SIG-M5 treated with dmso at 0.1 percent for 504 hours (cell line): ENCODE results near the gene CD52.

Experiments used
- DNase-seq: peaks from one replicate; lab custom pipeline; 2025; ENCODE audit not compliant: unreplicated experiment; lab: John Stamatoyannopoulos, UW

Gene CD52, protein sequence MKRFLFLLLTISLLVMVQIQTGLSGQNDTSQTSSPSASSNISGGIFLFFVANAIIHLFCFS

DNA sequence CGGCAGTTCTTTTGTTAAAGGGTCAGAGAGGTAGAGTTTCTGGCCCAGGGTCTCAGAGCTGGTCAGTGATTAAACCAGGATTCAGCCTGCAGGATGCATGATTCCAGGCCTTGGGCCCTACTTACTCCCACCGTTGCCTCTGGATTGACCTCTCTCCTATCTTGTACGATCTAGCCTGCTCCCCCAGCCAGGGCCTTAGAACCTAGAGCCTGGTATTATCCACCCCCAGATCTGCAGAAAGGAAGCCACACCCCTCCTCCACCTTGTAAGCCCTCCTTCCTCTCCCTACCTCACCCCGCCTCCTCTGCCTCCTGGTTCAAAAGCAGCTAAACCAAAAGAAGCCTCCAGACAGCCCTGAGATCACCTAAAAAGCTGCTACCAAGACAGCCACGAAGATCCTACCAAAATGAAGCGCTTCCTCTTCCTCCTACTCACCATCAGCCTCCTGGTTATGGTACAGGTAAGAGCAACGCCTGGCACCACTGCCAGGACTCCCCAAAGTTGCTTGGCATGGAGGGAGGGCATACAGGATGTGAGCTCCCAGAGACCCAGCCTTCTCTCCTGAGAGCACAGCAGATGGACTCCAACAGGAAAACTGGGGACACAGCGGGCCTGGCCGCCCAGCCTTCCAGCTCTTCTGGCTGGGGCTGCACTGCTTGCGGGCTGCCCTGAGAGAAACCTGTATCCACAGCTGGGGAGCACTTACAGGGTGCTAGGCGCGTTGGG is at the start of gene CD52:
TSS of gene CD52 (plus strand) at position 347 of the 726 bp plus-strand sequence. CDS start at position 407, 60 bp downstream.
- no peak for DNase-seq

DNA sequence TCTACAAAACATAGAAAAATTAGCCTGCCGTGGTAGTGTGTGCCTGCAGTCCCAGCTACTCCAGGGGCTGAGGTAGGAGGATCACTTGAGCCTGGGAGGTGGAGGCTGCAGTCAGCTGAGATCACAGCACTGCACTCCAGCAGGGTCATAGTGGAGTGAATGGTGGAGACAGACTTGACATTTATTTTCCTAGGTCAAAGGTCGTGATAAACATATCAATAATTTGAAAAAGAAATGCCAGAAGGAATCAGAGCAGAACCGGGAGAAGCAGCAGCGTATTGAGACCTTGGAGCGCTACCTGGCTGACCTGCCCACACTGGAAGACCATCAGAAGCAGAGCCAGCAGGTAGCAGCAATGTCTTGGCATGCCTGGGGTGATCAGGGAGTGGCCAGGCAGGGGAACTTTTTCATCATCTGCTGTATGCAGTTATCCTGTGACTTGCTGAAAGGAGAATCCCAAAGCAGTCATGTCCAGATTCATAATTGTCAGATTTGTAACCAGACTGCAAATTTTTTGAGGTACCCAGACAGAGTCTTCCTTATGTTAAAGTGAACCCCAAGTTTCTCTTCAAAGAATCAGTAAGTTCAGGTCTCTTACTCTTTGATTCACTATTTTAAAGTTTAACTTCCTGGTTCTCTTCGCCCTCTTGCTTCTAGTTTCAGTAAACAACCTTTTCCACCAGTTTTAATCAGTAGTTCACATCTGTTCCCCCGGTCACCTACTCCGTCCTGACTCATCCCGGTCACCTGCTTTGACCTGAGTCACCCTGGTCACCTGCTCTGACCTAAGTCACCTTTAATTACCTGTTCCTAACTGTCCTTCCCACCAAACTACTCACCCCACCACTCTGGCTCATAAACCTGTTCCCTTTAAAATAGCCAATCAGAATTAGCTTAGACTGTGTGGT is 49.2 kb upstream of the CD52 start:
- DNase-seq = no peak

DNA sequence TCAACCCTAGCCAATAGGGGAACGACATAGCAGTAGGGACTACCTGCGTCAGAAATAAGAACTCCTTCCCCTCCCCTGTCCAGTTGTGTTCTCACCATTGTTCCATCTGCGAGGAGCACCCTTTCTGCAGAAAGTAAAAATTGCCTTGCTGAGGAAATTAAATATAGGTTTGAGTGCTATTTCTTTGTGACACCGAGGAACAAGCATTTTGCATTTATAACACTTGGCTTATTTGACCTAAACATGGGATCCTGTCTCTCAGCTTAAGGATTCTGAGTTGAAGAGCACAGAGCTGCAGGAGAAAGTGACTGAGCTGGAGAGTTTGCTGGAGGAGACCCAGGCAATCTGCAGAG is 48.6 kb upstream of the CD52 start:
- no peak for DNase-seq

DNA sequence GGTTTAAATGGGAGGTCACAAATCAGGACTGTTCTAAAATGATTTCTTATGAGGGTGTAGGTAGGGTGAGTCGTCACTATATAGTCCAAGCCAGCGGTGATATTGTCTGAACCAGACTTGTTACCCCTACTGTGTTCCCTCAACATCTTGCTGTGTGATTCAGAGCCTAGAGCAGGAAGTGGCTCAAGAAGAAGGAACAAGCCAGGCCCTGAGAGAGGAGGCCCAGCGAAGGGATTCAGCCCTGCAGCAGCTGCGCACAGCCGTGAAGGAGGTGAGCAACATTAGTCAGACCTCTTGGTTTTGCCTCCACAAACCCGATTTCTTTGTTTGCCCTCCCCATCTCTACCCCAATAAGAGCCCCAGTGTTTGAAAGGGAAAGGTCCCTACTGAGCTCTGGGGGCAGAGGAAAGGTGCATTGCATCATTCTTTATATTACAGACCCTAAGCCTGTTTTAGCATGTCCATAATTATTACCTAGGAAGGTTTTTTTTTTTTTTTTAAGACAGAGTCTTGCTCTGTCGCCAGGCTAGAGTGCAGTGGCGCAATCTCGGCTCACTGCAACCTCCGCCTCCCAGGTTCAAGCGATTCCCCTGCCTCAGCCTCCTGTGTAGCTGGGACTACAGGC is 42.8 kb upstream of the CD52 start:
- DNase-seq = peak; percentile 91

DNA sequence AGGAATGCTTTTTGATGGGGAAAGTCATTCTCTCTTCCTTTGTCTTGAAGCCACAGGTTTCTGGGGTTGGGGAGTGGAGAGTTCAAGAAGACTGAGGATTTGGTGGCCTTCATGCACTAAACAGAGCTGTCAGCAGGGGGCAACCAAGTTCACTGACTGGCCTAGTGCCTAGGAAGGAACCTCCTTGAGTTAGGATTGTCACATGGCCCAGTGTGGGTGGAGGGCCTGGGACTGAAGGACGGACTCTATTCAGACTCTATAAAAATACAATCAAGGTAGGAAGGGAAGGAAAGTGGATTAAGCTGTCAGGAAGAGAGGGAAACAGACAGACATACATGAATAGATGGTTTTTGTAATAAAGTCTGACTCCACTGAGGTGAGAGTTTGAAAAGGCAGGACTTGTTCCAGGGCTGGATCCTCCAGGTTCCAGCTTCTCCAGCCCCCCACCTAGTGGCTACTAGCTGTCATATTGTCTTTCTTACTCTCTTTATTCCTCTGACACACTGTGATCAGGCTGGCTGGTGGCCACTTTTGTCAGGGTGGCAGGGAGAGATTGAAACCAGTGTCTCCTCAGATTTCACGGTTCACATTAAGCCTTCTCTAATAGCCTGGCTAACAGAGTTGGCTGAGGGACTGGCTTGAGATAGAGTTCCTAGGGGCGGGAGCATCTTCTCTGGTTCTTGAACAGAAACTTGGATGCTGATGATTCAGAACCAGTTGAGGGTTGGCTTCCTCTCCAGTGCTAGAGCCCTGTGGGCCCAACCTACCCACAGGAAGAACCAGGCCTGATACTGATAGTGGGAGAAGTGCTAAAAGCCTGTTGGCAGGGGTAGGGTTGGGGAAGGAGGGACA is 42.0 kb upstream of the CD52 start:
- peak; percentile 83 for DNase-seq

DNA sequence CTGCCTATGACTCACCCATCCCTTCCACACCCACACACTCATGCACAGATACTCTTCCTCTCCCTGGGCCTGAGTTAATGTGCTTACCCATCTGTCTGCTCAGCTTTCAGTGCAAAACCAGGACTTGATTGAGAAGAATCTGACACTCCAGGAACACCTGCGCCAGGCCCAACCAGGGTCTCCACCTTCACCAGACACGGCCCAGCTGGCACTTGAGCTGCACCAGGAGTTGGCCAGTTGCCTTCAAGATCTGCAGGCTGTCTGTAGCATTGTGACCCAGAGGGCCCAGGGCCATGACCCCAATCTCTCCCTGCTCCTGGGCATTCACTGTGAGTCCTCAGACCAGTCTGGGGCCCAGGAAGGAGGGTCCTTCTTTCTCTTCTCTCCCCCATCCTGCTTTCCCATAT is 41.3 kb upstream of the CD52 start:
- no peak for DNase-seq

DNA sequence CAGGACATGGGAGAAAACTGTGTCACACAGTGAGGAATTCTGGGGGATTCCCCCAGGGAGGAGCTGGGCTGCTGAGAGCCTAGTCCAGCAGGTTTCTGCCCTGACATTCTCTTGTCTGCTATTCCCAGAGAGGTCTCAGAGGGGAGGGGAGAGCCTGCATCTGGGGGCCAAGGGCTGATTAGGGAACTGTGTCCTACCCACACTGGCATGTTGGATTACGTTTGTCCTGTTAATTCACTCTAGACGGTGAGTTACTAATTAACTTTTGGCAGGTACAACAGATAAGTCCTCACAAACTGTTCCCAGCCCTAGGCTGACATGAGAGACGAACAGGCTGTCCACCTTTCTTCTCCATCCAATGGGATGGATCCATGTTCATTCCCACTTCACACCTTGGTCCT is 40.5 kb upstream of the CD52 start:
- no peak for DNase-seq

DNA sequence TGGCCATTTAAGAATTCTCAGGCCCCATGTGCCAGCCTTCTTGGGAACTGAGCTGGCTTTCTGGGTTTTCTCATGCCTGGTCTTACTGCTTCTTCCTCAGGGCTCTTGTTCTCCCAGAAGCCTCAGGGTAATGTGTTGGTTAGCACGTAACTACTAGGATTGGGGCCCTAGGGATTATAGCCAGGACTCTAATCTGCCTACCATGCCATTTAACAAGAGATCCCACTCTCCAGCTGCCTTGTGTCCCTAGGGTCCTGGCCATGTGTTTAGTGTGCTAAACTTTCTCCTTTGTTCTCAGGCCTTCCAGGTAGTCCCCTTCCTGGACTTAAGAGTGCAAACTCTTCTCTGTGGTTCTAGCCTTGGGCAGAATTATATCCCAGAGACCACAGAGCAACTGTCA is 40.0 kb upstream of the CD52 start:
- no peak for DNase-seq

DNA sequence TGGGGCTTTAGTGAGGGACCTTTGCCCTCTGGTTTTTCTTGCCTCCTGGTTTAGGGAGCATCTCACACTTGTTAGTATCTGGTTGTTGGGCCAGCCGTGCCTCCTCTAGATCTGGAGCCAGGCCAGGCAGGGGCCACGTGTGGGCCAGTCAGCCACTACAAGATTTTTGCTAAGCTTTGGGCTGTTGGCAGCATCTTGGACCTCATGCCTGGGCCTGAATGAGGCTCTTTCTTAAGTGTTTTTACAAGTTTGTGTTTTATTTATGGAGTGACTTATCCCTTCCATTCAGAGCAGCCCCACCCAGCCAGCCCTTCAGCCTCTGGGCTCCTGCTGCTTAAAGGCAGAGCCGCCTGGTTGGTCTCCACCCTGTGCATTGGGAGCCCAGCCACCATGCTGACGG is 39.5 kb upstream of the CD52 start:
- DNase-seq = no peak

DNA sequence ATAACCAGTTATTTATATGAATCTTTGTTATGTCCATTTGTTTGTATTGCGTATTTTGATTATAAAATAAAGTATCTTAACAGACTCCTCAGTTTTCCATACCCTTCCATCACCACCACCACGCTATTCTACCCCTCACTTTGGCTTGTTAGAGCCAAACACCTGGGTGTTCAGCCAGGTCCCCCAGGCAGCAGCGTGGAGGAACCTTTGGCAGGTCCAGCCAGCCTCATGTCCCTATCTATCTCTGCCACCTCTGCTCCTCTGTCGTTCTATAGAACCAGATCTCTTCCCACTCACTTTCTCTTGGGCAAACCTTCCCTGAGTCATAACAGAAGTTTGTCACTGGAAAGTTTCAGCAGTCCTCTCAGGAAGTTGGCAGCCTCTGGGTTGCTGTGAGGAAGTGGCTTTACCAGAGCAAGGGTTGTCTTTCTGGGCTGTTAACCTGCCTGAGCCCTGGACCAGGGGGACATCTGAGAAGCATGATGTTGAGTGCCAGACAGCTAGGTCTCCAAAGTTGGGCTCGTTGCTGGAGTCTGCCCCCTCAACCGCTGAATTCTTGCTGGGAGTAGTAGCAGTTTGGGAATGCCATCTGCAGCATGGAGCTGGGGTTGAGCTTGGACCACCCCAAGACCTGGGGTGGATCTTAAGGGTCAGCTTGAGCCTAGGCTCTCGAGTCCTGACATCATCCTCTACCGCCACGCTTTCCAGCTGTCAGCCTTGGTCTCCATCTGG is 38.9 kb upstream of the CD52 start:
- DNase-seq = peak; percentile 78

DNA sequence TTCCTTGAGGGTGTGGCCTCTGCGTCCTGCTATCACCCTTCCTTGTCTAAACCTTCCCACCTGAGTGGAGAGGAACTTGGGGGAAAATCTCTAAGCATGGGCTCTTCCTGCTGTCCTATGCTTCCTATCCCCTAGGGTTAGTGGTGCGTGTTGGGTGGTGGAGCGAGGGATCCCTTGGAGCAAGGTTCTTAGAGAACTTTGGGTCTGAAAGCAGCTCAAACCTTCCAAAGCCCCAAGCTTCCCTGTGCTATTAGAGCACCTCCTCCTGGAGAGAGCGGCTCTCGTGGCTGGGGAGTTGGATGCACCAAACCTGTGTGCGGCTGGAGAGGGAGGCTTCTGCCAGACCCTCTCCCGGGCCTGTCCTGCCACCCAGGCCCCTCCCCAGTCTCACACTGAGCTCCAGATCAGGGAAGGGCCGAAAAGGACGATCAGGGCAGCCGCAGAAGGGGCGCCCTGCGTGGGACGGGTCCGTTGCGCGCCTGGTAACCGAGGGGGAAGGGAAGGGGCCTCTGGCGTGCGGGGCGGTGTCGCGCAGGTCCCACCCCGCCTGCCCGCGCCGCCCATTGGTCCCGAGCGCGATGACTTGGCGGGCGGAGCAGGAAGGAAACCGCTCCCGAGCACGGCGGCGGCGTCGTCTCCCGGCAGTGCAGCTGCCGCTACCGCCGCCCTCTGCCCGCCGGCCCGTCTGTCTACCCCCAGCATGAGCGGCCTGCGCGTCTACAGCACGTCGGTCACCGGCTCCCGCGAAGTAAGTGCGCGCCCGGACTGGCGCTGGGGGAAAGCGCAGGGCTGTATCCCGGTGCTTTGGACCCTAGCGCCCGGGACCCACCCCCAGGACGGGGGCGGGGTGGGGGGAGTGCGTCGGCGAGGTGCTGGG is 38.1 kb upstream of the CD52 start, which contains the start of gene SH3BGRL3:
TSS of gene SH3BGRL3 (plus strand) at position 631 of the 877 bp plus-strand sequence. CDS start at position 701, 70 bp downstream.
- peak; percentile 77 for DNase-seq

DNA sequence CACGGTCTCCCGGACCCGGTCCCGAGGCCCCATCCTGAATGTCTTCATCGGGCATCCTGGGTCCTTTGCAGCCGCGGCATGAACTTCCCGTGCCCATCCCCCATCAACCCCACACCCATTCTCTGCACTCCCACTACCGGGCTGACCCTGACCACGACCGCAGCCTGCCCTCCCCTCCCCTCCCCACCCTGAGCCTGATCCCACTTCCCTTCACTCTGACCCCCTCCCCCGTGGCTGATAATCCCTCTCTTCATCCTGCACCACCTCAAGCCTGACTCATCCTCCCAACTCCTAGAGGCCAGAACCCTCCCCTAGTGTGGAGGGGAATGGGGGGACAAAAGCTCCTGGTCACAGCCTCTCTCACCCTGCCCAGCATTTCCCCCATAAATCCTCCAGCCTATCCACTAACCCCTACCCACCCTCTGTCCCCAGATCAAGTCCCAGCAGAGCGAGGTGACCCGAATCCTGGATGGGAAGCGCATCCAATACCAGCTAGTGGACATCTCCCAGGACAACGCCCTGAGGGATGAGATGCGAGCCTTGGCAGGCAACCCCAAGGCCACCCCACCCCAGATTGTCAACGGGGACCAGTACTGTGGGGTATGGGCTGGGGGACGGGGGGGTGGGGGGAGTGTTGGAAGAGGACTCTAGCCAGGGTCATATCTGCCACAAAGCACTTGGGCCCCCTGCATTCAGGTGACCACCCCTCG is 37.3 kb upstream of the CD52 start:
- peak; percentile 51 for DNase-seq

DNA sequence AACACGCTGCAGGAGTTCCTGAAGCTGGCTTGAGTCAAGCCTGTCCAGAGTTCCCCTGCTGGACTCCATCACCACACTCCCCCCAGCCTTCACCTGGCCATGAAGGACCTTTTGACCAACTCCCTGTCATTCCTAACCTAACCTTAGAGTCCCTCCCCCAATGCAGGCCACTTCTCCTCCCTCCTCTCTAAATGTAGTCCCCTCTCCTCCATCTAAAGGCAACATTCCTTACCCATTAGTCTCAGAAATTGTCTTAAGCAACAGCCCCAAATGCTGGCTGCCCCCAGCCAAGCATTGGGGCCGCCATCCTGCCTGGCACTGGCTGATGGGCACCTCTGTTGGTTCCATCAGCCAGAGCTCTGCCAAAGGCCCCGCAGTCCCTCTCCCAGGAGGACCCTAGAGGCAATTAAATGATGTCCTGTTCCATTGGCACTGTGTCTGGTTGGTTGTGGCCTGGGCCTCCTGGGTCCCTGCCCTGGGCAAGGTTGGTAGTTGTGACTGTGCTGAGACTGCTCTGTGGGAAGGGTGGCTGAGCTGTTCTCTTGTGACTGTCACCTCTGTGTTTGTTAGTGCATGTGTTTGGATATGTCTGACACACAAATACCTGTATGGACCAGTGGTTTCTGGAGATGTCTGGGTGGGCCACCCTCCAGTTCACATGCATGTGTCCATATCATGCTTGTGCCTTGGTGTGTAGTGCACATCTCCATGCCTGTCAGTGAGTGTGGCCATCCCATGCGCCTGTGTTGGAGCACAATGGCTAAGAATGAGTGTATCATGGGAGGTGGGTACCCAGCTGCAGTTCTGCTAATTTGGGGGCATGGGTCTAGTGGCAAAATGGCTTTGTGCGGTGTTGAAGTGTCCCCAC is 36.4 kb upstream of the CD52 start:
- DNase-seq = no peak

DNA sequence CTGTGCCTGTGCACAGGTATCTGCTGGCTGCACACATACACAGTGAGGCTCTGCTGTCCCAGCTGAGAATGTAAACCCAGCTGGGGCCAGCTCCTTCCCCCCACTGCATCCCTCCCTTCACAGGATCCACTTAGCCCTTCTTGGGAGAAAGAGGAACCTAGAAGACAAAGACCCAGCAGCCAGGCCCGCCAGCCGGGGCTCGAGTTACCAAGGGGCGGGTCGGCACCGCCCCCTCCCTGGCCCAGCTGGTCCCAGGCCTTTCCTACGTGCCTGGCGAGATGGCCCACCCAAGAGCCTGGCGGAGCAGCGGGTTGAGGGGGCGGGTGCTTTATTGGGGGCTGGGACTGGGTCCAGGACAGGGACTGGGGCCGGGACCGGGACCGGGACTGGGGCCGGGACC is 35.8 kb upstream of the CD52 start:
- peak; percentile 39 for DNase-seq

DNA sequence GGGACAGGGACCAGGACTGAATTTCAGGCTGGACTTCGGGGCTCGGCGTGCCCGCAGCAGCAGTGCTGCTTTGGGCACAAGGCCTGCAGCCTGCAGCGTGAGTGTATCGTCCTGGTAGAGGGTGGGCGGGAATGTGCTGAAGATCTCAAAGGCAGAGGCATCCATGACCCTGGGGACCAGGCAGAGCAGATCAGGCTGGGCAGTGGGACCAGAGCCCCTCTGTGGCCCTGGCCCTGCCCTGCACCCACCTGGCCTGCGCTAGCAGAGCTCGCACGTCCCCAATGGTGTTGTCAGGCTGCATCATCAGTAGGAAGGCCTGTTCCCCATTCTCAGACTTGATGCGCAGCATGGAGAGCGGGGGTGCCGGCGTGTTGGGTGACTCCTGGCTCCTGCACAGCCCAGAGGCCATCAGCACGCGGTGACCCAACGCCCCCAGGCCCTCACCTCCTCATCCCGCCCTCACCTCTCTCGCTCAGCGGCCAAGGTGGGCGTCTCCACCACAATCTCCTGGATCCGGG is 35.3 kb upstream of the CD52 start:
- DNase-seq = no peak

DNA sequence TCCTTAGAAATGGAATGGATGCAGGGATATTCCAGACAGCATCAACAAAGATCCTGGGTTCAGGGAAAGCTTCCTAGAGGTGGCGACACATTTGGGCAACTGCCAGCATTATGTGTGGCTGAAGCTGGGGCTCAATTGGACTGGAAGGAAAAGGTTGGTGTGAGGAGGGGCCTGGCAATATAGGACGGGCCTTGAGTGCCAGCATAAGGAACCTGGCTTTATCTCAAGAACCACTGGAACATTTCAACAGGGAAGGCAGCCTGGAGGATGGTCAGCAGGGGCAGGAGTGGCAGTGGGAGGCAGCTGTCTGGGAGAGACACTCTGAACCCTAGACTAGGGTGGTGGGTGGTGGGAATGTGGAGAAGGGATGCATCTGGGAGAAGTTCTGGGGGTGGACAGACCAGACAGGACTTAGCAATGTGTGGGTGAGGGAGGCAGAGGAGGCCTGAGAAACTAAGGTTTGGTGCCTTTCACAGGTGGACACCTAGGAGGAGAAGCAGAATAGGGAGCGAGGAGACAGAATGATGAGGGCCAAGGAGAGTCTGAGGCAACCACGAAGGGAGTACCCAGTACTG is 34.4 kb upstream of the CD52 start:
- no peak for DNase-seq
